Neutrophil (primary cell): Measurements from ENCODE around the gene RFTN1.

Experiments used
- H3K27ac ChIP-seq: fragments of 200-600 bp; sonication (generic); 2 replicates; pipeline ENCODE4 v1.5.1; 2016; ENCODE audit warnings: mild to moderate bottlenecking, moderate library complexity
- H3K27me3 ChIP-seq: fragments of 200-600 bp; sonication (generic); 2 replicates; pipeline ENCODE4 v1.6.0; 2016; ENCODE audit warnings: mild to moderate bottlenecking
- H3K36me3 ChIP-seq: fragments of 200-600 bp; sonication (generic); 2 replicates; pipeline ENCODE4 v1.5.1; 2017
- H3K4me1 ChIP-seq, 2 experiments: fragments of 200-600 bp in 1 of 2; sonication (generic) in 1 of 2; 1 replicate in 1 of 2; 2 replicates in 1 of 2; pipeline versions ENCODE4 v1.5.1 to v1.6.1; 2013 to 2016; ENCODE audit warnings: low read depth in 1 of 2, low read length in 1 of 2, mild to moderate bottlenecking in 1 of 2, moderate library complexity in 1 of 2; ENCODE audit not compliant: control insufficient read depth in 1 of 2, insufficient read depth in 1 of 2
- H3K4me3 ChIP-seq, 2 experiments: fragments of 200-600 bp in 1 of 2; sonication (generic) in 1 of 2; 1 replicate in 1 of 2; 2 replicates in 1 of 2; pipeline ENCODE4 v1.5.1; 2013 to 2016; ENCODE audit warnings: low read depth in 1 of 2, low read length in 1 of 2, mild to moderate bottlenecking in 1 of 2, moderate library complexity in 1 of 2
- H3K9me3 ChIP-seq: fragments of 200-600 bp; sonication (generic); 2 replicates; pipeline ENCODE4 v1.5.1; 2016
- CTCF ChIP-seq: fragments of 200-600 bp; sonication (generic); IDR thresholded peaks from 2 replicates; pipeline ENCODE4 v1.5.1; 2016; ENCODE audit warnings: antibody characterized with exemption

RFTN1 gene

GRCh38 chr3:16534640-16535262 lies 21.3 kb upstream of the RFTN1 start:
- H3K4me1 ChIP-seq = peaks cover 0 to 3% of the 10 kb centered on the region in 2 experiments
- H3K9me3 ChIP-seq = no peaks in the 10 kb centered on the region
- H3K36me3 ChIP-seq = no peaks in the 10 kb centered on the region
- H3K27me3 ChIP-seq = no peaks in the 10 kb centered on the region
- no peak overlapping the region for H3K4me3 ChIP-seq
- no peak overlapping the region for H3K27ac ChIP-seq
- no peak for TF ChIP-seq CTCF

DNA sequence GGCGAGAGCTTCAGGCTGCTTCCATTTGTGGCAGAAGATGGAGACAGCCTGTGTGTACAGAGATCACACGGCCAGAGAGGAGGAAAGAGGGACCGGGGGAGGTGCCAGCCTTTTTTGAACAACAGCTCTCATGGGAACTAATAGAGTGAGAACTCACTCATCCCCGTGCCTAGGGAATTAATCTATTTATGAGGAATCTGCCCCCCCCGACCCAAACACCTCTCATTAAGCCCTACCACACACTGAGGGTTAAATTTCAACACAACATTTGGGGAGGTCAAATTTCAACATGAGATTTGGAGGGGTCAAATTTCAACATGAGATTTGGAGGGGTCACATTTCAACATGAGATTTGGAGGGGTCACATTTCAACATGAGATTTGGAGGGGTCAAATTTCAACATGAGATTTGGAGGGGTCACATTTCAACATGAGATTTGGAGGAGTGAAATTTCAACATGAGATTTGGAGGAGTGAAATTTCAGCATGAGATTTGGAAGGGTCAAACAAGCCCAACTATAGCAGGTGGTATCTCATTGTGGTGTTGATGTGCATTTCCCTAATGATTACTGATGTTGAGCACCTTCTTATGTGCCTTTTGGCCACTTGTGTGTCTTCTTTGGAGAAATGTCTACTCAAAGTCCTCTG lies 20.6 kb upstream of the RFTN1 start:
- Histone ChIP-seq H3K9me3 (no peaks in the 10 kb centered on the region), H3K27ac (no peak overlapping the region), H3K27me3 (no peaks in the 10 kb centered on the region), H3K4me3 (no peak overlapping the region), H3K36me3 (no peaks in the 10 kb centered on the region), H3K4me1 (peaks cover 0 to 3% of the 10 kb centered on the region in 2 experiments)
- TF ChIP-seq CTCF = no peak

DNA sequence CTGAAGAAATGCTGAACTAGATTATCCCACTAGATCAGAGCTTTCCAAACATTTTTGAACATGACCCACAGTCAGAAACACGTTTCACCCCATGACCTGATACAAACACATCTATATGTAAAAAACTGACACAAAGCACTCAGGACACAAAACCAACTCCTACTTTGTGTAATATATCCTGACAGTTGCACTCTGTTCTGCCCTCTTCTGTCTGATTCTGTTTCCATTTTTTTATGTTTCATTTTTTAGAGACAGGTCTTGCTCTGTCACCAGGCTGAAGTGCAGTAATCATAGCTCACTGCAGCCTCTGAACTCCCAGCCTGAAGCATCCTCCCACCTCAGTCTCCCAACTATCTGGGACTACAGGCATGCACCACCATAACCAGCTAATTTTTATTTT lies 15.8 kb upstream of the RFTN1 start:
- Histone ChIP-seq H3K9me3 (no peaks in the 10 kb centered on the region), H3K4me1 (no peaks in the 10 kb centered on the region), H3K4me3 (no peak overlapping the region), H3K36me3 (no peaks in the 10 kb centered on the region), H3K27me3 (no peaks in the 10 kb centered on the region), H3K27ac (no peak overlapping the region)
- no peak for TF ChIP-seq CTCF

- Histone ChIP-seq H3K27me3 (no peaks in the 10 kb centered on the region), H3K9me3 (no peaks in the 10 kb centered on the region), H3K27ac (no peak overlapping the region), H3K4me3 (no peak overlapping the region), H3K36me3 (no peaks in the 10 kb centered on the region), H3K4me1 (no peaks in the 10 kb centered on the region)
- TF ChIP-seq CTCF = no peak
These were observed 15.1 kb upstream of the RFTN1 start for GRCh38 chr3:16528581-16528993.

GRCh38 chr3:16528106-16528505 lies 14.6 kb upstream of the RFTN1 start:
- H3K36me3 ChIP-seq = no peaks in the 10 kb centered on the region
- H3K27ac ChIP-seq = no peak overlapping the region
- no peaks in the 10 kb centered on the region for H3K9me3 ChIP-seq
- no peak for TF ChIP-seq CTCF
- H3K27me3 ChIP-seq = no peaks in the 10 kb centered on the region
- H3K4me1 ChIP-seq = no peaks in the 10 kb centered on the region
- no peak overlapping the region for H3K4me3 ChIP-seq
